GM13977 (cell line): ENCODE measurements around the gene CLPSL2.

ENCODE experiments used
- DNase-seq: peaks from one replicate; pipeline ENCODE4 v3.0.0; 2012; ENCODE audit warnings: low spot score
- in situ Hi-C: fragments of 300-500 bp; cut with MboI; formaldehyde crosslinking; loops from one replicate; pipeline ENCODE4 v1.12.0; 2022; ENCODE audit warnings: low sequenced_read_pairs, low pct_unique_long_range_greater_than_20kb, mixed read lengths, inconsistent platforms; ENCODE audit not compliant: unreplicated experiment
- TF ChIP-seq, protein P1 (sequence below): IDR thresholded peaks from 2 replicates; pipeline ENCODE4 v1.5.1; 2012; ENCODE audit warnings: mild to moderate bottlenecking, control low read depth; ENCODE audit not compliant: insufficient read depth; ENCODE audit errors: extremely low read depth, missing control alignments

CLPSL2 gene

DNA sequence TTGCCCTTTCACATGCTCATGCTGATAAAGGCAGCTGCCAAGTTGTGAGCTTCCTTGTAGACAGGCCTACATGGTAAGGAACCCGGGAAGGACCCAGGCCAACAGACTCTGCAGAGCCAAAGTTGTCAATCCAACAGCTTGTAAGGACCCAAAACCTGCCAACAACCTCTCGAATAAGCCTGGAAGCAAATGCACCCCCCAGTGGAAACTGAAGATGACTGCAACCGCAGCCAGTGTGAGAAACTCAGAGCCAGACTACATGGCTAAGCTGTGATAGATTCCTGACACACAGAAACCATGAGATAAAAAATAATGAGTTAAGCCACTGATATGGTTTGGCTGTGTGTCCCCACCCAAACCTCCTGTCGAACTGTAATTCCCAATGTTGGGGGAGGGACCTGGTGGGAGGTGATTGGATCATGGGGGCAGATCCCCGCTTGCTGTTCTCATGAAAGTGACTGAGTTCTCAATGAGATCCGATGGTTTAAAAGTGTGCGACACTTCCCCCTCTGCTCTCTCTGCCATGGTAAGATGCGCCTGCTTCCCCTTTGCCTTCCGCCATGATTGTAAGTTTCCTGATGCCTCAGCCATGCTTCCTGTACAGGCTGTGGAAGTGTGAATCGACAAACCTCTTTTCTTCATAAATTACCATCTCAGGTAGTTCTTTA, 18.8 kb upstream of the CLPSL2 start:
- DNase-seq = no peak
- TF ChIP-seq, protein P1, sequence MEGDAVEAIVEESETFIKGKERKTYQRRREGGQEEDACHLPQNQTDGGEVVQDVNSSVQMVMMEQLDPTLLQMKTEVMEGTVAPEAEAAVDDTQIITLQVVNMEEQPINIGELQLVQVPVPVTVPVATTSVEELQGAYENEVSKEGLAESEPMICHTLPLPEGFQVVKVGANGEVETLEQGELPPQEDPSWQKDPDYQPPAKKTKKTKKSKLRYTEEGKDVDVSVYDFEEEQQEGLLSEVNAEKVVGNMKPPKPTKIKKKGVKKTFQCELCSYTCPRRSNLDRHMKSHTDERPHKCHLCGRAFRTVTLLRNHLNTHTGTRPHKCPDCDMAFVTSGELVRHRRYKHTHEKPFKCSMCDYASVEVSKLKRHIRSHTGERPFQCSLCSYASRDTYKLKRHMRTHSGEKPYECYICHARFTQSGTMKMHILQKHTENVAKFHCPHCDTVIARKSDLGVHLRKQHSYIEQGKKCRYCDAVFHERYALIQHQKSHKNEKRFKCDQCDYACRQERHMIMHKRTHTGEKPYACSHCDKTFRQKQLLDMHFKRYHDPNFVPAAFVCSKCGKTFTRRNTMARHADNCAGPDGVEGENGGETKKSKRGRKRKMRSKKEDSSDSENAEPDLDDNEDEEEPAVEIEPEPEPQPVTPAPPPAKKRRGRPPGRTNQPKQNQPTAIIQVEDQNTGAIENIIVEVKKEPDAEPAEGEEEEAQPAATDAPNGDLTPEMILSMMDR = peak; percentile 39
- in situ Hi-C loops = no loop called here

GRCh38 chr6:35759426-35759825, 17.0 kb upstream of the CLPSL2 start:
- in situ Hi-C loops = no loop called here

GRCh38 chr6:35765739-35766138, 10.7 kb upstream of the CLPSL2 start:
- TF ChIP-seq, protein P1 = no peak
- no peak for DNase-seq
- in situ Hi-C loops = no loop called here

More at GRCh38 chr6:35759426-35759825, 17.0 kb upstream of the CLPSL2 start:
- no peak for DNase-seq
- TF ChIP-seq, protein P1 = no peak

DNA sequence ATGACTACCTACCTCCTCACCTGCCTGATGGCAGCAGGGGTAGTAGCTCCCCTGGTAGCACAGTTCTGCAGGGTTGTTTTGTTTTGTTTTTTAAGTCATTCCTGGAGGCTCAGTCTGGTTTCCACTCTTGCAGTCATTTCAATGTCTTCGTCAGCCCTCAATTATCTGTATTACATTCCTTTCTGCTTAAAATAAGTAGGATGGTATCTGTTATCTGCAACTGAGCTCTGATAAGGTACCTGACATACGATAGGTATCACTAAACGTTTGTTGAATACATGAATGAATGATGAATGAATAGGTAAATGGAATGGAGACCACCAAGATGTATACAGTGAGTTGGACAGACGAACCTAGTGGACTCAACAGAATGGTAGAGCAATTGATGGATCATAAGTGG, 7.2 kb upstream of the CLPSL2 start:
- in situ Hi-C loops = no loop called here
- no peak for DNase-seq
- TF ChIP-seq, protein P1 = no peak

- DNase-seq = no peak
- TF ChIP-seq, protein P1 = no peak
- in situ Hi-C loops = no loop called here
Observed at GRCh38 chr6:35771343-35771627, 5.1 kb upstream of the CLPSL2 start.

DNA sequence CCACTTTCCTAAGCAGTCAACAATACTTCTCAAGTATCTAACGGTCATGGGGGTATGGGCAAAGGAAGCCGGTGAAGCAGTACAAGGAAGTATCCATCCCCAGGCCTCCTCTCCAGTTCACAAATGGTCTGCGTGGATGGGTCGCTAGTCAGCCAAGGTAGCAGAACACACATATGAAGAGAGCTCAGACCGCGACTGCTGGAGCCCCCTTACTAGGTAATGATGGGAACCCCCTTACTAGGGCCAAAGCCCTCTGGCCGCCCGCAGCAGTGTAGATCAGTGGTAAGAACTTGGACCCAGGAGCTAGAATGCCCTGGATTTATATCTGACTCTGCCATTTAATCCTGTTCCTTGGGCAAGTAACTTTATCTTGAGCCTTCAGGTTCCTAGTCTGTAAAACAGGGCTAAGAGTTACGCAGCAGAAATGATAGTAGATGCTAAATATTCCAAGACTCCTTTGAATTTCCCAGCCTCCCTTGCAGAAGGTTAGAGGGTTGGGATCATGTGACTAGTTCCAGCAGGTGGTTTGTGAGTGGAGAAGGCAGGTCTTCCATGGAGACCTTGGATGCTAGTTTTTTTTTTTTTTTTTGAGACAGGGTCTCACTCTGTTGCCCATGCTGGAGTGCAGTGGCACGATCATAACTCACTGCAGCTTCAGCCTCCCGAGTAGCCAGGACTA, 2.1 kb upstream of the CLPSL2 start:
- TF ChIP-seq, protein P1 = no peak
- in situ Hi-C loops = no loop called here
- DNase-seq = no peak
